Activated CD4-positive, alpha-beta memory T cell treated with anti-CD3 and anti-CD28 coated beads, Interleukin-2, amount 10 ng/mL, durations not matched to agents 7 days and 5 days (primary cell): ENCODE measurements around the gene CXCL6. TPM values are rescaled to one million over a fixed set of nuclear protein-coding genes. Genes with fewer than 3 reads are reported as not detected.

ENCODE experiments used
- CTCF ChIA-PET: fragments of 350-600 bp; sonication (Branson Sonifier 250); formaldehyde crosslinking; loops from one replicate; lab custom pipeline; 2021; ENCODE audit warnings: antibody characterized with exemption, inconsistent platforms; lab: Charles Lee
- POLR2A ChIA-PET: fragments of 350-600 bp; sonication (Branson Sonifier 250); formaldehyde crosslinking; loops from one replicate; lab custom pipeline; 2021; ENCODE audit warnings: antibody characterized with exemption; lab: Charles Lee
- DNase-seq: peaks from one replicate; pipeline ENCODE4 v3.0.0-alpha.2; 2020
- H3K27ac Mint-ChIP-seq: one replicate; pipeline ENCODE4 v1.8.0; 2021; ENCODE audit warnings: mild to moderate bottlenecking, mixed read lengths
- H3K27me3 Mint-ChIP-seq: one replicate; pipeline ENCODE4 v1.8.0; 2021; ENCODE audit warnings: mixed read lengths
- H3K36me3 Mint-ChIP-seq: one replicate; pipeline ENCODE4 v1.8.0; 2021; ENCODE audit warnings: low read depth, mixed read lengths
- H3K4me1 Mint-ChIP-seq: one replicate; pipeline ENCODE4 v1.8.0; 2021; ENCODE audit warnings: mixed read lengths
- H3K4me3 Mint-ChIP-seq: one replicate; pipeline ENCODE4 v1.8.0; 2021; ENCODE audit warnings: mild to moderate bottlenecking, mixed read lengths
- H3K9me3 Mint-ChIP-seq: one replicate; pipeline ENCODE4 v1.8.0; 2021; ENCODE audit warnings: mixed read lengths
- total RNA-seq, 2 experiments: library from RNA; stranded (reverse); gene quantifications; one replicate each; pipeline ENCODE4 v1.2.3, GENCODE V29; 2021

The CXCL6 gene
- total RNA-seq, result not detected

- Mint-ChIP-seq H3K4me1 (no peaks in the 10 kb centered on the region), H3K36me3 (no peaks in the 10 kb centered on the region), H3K9me3 (peaks cover 3% of the 10 kb centered on the region), H3K27me3 (peaks cover 8% of the 10 kb centered on the region), H3K27ac (no peak within 1 kb of the TSS), H3K4me3 (no peak within 1 kb of the TSS)
- ChIA-PET POLR2A (no interaction called here), CTCF (interaction anchor here (1.3 kb wide), 1 partner anchor 9 kb away, joined by 3 read pairs; no protein-coding TSS in a partner anchor)
- no peak for DNase-seq
Observed at GRCh38 chr4:73836373-73837279, at the start of gene CXCL6. CXCL6 (plus strand) TSS chr4:73836678; CDS start chr4:73836751, 73 bp downstream.

GRCh38 chr4:73788411-73788810, 48.1 kb upstream of the CXCL6 start:
- H3K9me3 Mint-ChIP-seq, result peaks cover 3% of the 10 kb centered on the region
- DNase-seq, result no peak
- ChIA-PET POLR2A (no interaction called here), CTCF (no interaction called here)
- H3K4me1 Mint-ChIP-seq, result no peaks in the 10 kb centered on the region
- no peaks in the 10 kb centered on the region for H3K27me3 Mint-ChIP-seq
- no peaks in the 10 kb centered on the region for H3K36me3 Mint-ChIP-seq
- H3K27ac Mint-ChIP-seq, result no peak overlapping the region
- no peak overlapping the region for H3K4me3 Mint-ChIP-seq

GRCh38 chr4:73798842-73799241, 37.6 kb upstream of the CXCL6 start:
- H3K4me1 Mint-ChIP-seq, result no peaks in the 10 kb centered on the region
- CTCF ChIA-PET, result no interaction called here
- H3K36me3 Mint-ChIP-seq, result no peaks in the 10 kb centered on the region
- no peaks in the 10 kb centered on the region for H3K27me3 Mint-ChIP-seq
- peaks cover 2% of the 10 kb centered on the region for H3K9me3 Mint-ChIP-seq
- DNase-seq, result no peak
- no peak overlapping the region for H3K27ac Mint-ChIP-seq
- no peak overlapping the region for H3K4me3 Mint-ChIP-seq
- POLR2A ChIA-PET, result no interaction called here

GRCh38 chr4:73800206-73800605, 36.3 kb upstream of the CXCL6 start:
- H3K9me3 Mint-ChIP-seq, result peaks cover 2% of the 10 kb centered on the region
- ChIA-PET POLR2A (no interaction called here), CTCF (no interaction called here)
- no peak overlapping the region for H3K27ac Mint-ChIP-seq
- H3K4me1 Mint-ChIP-seq, result no peaks in the 10 kb centered on the region
- no peak overlapping the region for H3K4me3 Mint-ChIP-seq
- H3K27me3 Mint-ChIP-seq, result no peaks in the 10 kb centered on the region
- no peaks in the 10 kb centered on the region for H3K36me3 Mint-ChIP-seq
- DNase-seq, result no peak

DNA sequence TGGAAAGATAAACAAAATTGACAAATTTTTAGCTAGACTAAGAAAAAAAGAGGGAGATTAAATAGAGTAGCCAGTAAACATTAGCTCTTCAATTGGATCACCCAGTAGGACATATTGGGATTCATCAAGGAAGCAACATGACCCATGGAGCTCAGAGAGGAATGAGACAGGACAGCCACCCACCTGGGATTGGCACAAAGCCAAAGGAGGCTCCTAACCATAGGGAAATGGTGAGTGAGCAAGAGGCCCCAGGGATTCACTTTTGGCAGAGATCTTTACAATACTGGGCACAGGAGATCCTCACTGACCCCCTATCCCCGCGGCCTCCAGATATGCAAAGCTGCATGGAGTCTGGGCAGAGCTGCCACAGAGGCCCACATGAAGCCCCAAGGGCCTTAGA, 34.8 kb upstream of the CXCL6 start:
- CTCF ChIA-PET, result no interaction called here

GRCh38 chr4:73803213-73803612, 33.3 kb upstream of the CXCL6 start:
- CTCF ChIA-PET, result interaction anchor here (1.1 kb wide), 1 partner anchor 141 kb away, joined by 4 read pairs; no protein-coding TSS in a partner anchor
- Mint-ChIP-seq H3K4me1 (no peaks in the 10 kb centered on the region), H3K27me3 (no peaks in the 10 kb centered on the region), H3K9me3 (peaks cover 5% of the 10 kb centered on the region), H3K27ac (no peak overlapping the region), H3K36me3 (no peaks in the 10 kb centered on the region), H3K4me3 (no peak overlapping the region)
- POLR2A ChIA-PET, result no interaction called here
- DNase-seq, result no peak

More for the DNA sequence above, 34.8 kb upstream of the CXCL6 start:
- POLR2A ChIA-PET, result no interaction called here
- no peak for DNase-seq
- H3K4me3 Mint-ChIP-seq, result no peak overlapping the region
- H3K4me1 Mint-ChIP-seq, result no peaks in the 10 kb centered on the region
- peaks cover 5% of the 10 kb centered on the region for H3K9me3 Mint-ChIP-seq
- H3K27me3 Mint-ChIP-seq, result no peaks in the 10 kb centered on the region
- no peaks in the 10 kb centered on the region for H3K36me3 Mint-ChIP-seq
- H3K27ac Mint-ChIP-seq, result no peak overlapping the region

- no peak for DNase-seq
- no peak overlapping the region for H3K4me3 Mint-ChIP-seq
- H3K4me1 Mint-ChIP-seq, result peaks cover 6% of the 10 kb centered on the region
- no peaks in the 10 kb centered on the region for H3K27me3 Mint-ChIP-seq
- H3K36me3 Mint-ChIP-seq, result no peaks in the 10 kb centered on the region
- ChIA-PET CTCF (no interaction called here), POLR2A (no interaction called here)
- no peak overlapping the region for H3K27ac Mint-ChIP-seq
- peaks cover 5% of the 10 kb centered on the region for H3K9me3 Mint-ChIP-seq
Observed at GRCh38 chr4:73810191-73810590, 26.3 kb upstream of the CXCL6 start.

DNA sequence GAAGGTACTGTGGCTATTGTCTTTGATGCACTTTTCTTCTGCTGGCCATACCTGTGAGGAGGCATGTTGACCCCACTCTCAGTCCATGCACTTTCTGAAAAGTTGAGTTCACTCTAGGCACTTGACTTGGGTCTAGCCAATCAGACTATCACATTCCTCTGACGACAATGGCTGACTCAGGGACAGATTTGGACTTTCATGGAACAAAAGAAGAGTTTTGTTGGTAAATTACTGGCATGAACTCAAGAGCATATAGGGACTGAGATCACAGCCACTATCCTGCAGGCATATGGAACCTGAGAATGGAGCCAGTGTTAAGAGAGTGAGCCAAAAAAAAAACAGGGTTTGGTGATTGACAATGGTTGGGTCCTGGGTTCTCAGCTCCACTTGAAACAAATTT, 24.6 kb upstream of the CXCL6 start:
- ChIA-PET CTCF (no interaction called here), POLR2A (no interaction called here)
- no peak for DNase-seq
- peaks cover 16% of the 10 kb centered on the region for H3K4me1 Mint-ChIP-seq
- H3K4me3 Mint-ChIP-seq, result no peak overlapping the region
- H3K27ac Mint-ChIP-seq, result no peak overlapping the region
- no peaks in the 10 kb centered on the region for H3K36me3 Mint-ChIP-seq
- H3K9me3 Mint-ChIP-seq, result peaks cover 10% of the 10 kb centered on the region
- no peaks in the 10 kb centered on the region for H3K27me3 Mint-ChIP-seq

GRCh38 chr4:73814679-73815078, 21.8 kb upstream of the CXCL6 start:
- no peaks in the 10 kb centered on the region for H3K36me3 Mint-ChIP-seq
- H3K4me3 Mint-ChIP-seq, result no peak overlapping the region
- peak overlapping the region; percentile 4 for H3K27ac Mint-ChIP-seq
- peaks cover 19% of the 10 kb centered on the region for H3K4me1 Mint-ChIP-seq
- H3K27me3 Mint-ChIP-seq, result no peaks in the 10 kb centered on the region
- CTCF ChIA-PET, result no interaction called here
- peaks cover 10% of the 10 kb centered on the region for H3K9me3 Mint-ChIP-seq
- POLR2A ChIA-PET, result no interaction called here
- no peak for DNase-seq

- H3K36me3 Mint-ChIP-seq, result no peaks in the 10 kb centered on the region
- POLR2A ChIA-PET, result no interaction called here
- peaks cover 10% of the 10 kb centered on the region for H3K9me3 Mint-ChIP-seq
- H3K4me1 Mint-ChIP-seq, result peaks cover 19% of the 10 kb centered on the region
- DNase-seq, result no peak
- H3K27ac Mint-ChIP-seq, result peak overlapping the region; percentile 4
- CTCF ChIA-PET, result no interaction called here
- H3K27me3 Mint-ChIP-seq, result no peaks in the 10 kb centered on the region
- H3K4me3 Mint-ChIP-seq, result no peak overlapping the region
Observed at GRCh38 chr4:73815145-73815544, 21.3 kb upstream of the CXCL6 start.

DNA sequence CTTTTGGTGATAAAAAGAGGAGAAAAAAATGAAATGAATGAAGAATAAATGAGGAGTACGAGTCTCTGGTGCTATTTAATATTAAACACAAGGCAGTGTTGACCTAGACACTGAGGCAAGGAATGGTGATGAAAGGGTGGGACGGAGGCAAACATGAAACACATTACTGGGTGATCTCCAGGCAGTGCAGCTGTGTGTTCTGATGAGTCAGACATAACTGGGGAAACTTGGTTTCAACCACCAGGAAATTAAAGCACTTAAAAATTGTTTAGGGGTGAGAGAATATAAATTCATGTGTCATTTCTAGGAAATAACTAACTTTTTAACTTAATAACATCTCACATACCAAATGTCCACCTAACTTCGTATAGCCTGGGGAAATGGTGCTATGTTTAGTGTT, 19.7 kb upstream of the CXCL6 start:
- H3K4me1 Mint-ChIP-seq, result peaks cover 19% of the 10 kb centered on the region
- no peak overlapping the region for H3K4me3 Mint-ChIP-seq
- ChIA-PET POLR2A (no interaction called here), CTCF (no interaction called here)
- DNase-seq, result no peak
- no peaks in the 10 kb centered on the region for H3K36me3 Mint-ChIP-seq
- no peak overlapping the region for H3K27ac Mint-ChIP-seq
- no peaks in the 10 kb centered on the region for H3K27me3 Mint-ChIP-seq
- H3K9me3 Mint-ChIP-seq, result peaks cover 10% of the 10 kb centered on the region

DNA sequence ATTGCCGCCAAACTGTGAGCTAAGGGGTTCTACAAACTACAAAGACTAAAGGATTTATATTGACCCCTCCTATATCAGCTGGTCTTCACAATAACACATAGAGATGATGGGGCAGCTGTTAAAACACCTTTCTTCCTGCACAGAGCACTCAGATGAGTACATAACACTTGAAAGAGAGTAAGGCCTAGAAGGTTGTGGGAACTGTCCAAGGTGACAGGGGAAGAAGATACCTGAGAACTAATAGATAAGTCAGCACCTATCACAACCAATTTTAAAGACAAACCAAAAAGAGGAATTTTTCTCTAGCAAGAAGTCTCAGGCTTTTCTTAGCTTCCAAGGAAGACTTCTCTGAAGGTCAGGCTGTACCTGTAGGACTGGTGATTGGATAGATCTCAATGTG, 19.1 kb upstream of the CXCL6 start:
- Mint-ChIP-seq H3K36me3 (no peaks in the 10 kb centered on the region), H3K9me3 (peaks cover 10% of the 10 kb centered on the region), H3K27me3 (no peaks in the 10 kb centered on the region), H3K4me3 (no peak overlapping the region), H3K27ac (no peak overlapping the region), H3K4me1 (peaks cover 19% of the 10 kb centered on the region)
- no peak for DNase-seq
- ChIA-PET POLR2A (no interaction called here), CTCF (no interaction called here)

- Mint-ChIP-seq H3K27ac (no peak overlapping the region), H3K27me3 (no peaks in the 10 kb centered on the region), H3K36me3 (no peaks in the 10 kb centered on the region), H3K9me3 (peaks cover 5% of the 10 kb centered on the region), H3K4me3 (no peak overlapping the region), H3K4me1 (peaks cover 8% of the 10 kb centered on the region)
- CTCF ChIA-PET, result no interaction called here
- POLR2A ChIA-PET, result no interaction called here
- DNase-seq, result no peak
Observed at GRCh38 chr4:73821325-73821724, 15.2 kb upstream of the CXCL6 start.

DNA sequence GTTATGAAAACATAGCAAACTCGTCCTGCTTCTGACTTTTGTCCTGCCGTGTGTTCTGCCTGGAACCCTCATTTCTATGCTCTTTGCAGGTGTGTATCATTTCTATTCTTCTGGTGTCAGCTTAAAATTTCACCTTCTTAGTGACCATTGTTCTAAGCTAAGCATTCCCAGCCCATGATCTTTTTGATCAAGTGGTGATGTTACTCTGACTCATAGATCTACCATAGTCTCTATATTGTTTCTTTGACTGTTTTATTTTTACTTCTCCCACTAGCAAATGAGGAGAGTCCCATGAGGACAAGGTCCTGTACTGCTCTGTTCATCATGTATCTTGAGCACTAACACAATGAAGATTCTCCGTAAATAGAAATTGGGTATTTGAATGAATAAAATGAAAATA, 14.1 kb upstream of the CXCL6 start:
- DNase-seq, result no peak
- H3K36me3 Mint-ChIP-seq, result no peaks in the 10 kb centered on the region
- no peak overlapping the region for H3K27ac Mint-ChIP-seq
- CTCF ChIA-PET, result no interaction called here
- H3K9me3 Mint-ChIP-seq, result no peaks in the 10 kb centered on the region
- no peaks in the 10 kb centered on the region for H3K27me3 Mint-ChIP-seq
- POLR2A ChIA-PET, result no interaction called here
- H3K4me1 Mint-ChIP-seq, result no peaks in the 10 kb centered on the region
- H3K4me3 Mint-ChIP-seq, result no peak overlapping the region
